HG03066 (cell line): ENCODE data around the gene ASTN2.
A peak's percentile ranks its signal among the peaks of the same experiment; 100 is the strongest.
"Not testable (repeated sequence)": the region's sequence is repeated elsewhere in the genome, so short reads cannot be mapped to it uniquely, and the experiment has no call there.

Experiments
- ATAC-seq: cut with Tn5 transposase; IDR thresholded peaks from one replicate; pipeline ENCODE4 v1.9.1; 2021; ENCODE audit warnings: low read depth; ENCODE audit not compliant: unreplicated experiment

The ASTN2 gene

GRCh38 chr9:116461632-116462031, 953.2 kb downstream of the ASTN2 start:
- no peak for ATAC-seq

- ATAC-seq: no peak
These were observed 954.8 kb downstream of the ASTN2 start for GRCh38 chr9:116460026-116460425.

GRCh38 chr9:116459576-116459975, 955.3 kb downstream of the ASTN2 start:
- ATAC-seq: no peak

- ATAC-seq: no peak
These were observed 958.3 kb downstream of the ASTN2 start for GRCh38 chr9:116456490-116457088.

GRCh38 chr9:116454539-116454938, 960.3 kb downstream of the ASTN2 start:
- ATAC-seq: not testable (repeated sequence)

GRCh38 chr9:116453785-116454184, 961.1 kb downstream of the ASTN2 start:
- ATAC-seq: no peak

GRCh38 chr9:116452634-116453033, 962.2 kb downstream of the ASTN2 start:
- no peak for ATAC-seq

GRCh38 chr9:116452227-116452626, 962.6 kb downstream of the ASTN2 start:
- ATAC-seq: no peak

GRCh38 chr9:116451500-116452115, 963.2 kb downstream of the ASTN2 start:
- no peak for ATAC-seq

GRCh38 chr9:116450378-116451139, 964.3 kb downstream of the ASTN2 start:
- ATAC-seq: peak; percentile 93

GRCh38 chr9:116449949-116450348, 964.9 kb downstream of the ASTN2 start:
- ATAC-seq: no peak

GRCh38 chr9:116448431-116448830, 966.4 kb downstream of the ASTN2 start:
- ATAC-seq: no peak

- no peak for ATAC-seq
These were observed 966.9 kb downstream of the ASTN2 start for GRCh38 chr9:116447934-116448333.

- ATAC-seq: no peak
These were observed 972.3 kb downstream of the ASTN2 start for GRCh38 chr9:116442528-116442927.

GRCh38 chr9:116437411-116438370, 977.2 kb downstream of the ASTN2 start:
- no peak for ATAC-seq

GRCh38 chr9:116436121-116436520, 978.7 kb downstream of the ASTN2 start:
- ATAC-seq: no peak

- no peak for ATAC-seq
These were observed 979.2 kb downstream of the ASTN2 start for GRCh38 chr9:116435706-116436105.

- no peak for ATAC-seq
These were observed 980.5 kb downstream of the ASTN2 start for GRCh38 chr9:116434314-116434713.

GRCh38 chr9:116432051-116432450, 982.8 kb downstream of the ASTN2 start:
- no peak for ATAC-seq

- no peak for ATAC-seq
These were observed 984.0 kb downstream of the ASTN2 start for GRCh38 chr9:116430849-116431248.

GRCh38 chr9:116425244-116425643, 989.6 kb downstream of the ASTN2 start:
- no peak for ATAC-seq
